Activated CD4-positive, alpha-beta T cell treated with anti-CD3 and anti-CD28 coated beads, Interleukin-2, amount 50 U/mL, for 24 hours (primary cell): ENCODE measurements around the gene DENND4A.

Source experiments
- DNase-seq, 2 donors: peaks; one replicate each; pipeline ENCODE4 v3.0.0-alpha.2; 2020; ENCODE audit warnings: low read depth in 1 of 2, low spot score in 1 of 2

Gene DENND4A

GRCh38 chr15:65688462-65688861, 103.6 kb downstream of the DENND4A start:
- no peak for DNase-seq

DNA sequence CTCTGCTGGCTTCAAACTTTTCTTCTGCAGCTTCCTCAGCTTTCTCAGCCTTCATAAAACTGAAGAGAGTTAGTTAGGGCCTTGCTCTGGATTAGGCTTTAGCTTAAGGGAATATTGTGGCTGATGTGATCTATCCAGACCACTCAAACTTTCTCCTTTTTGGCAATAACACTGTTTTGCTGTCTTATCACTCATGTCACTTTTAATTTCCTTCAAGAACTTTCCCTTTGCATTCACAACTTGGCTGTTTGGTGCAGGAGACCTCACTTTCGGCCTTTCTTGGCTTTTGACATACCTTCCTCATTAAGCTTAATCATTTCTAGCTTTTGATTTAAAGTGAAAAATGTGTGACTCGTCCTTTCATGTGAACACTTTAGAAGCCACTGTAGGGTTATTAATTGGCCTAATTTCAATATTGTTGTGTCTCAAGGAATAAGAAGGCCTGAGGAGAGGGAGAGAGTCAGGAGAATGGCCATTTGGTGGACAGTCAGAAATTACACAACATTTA, 109.6 kb downstream of the DENND4A start:
- no peak for DNase-seq

- no peak for DNase-seq
Observed at GRCh38 chr15:65680544-65680943, 111.5 kb downstream of the DENND4A start.

- DNase-seq, result no peak
Observed at GRCh38 chr15:65676123-65676522, 116.0 kb downstream of the DENND4A start.

GRCh38 chr15:65675551-65675950, 116.5 kb downstream of the DENND4A start:
- DNase-seq, result no peak

DNA sequence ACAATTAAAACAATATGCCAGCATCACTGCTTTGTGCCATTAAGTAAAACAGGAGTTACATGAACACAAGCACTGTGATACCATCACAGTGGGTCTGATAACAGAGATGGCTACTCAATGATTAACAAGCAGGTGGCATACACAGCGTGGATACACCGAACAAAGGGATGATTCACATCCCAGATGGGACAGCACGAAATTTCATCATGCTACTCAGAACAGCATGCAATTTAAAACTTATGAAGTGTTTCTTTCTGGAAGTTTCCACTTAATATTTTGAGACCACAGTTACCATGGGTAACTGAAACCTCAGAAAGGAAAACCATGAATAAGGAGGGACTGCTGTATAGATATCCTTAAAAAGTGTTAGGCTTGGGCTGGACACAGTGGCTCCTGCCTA, 125.8 kb downstream of the DENND4A start:
- no peak for DNase-seq

GRCh38 chr15:65663521-65663920, 128.6 kb downstream of the DENND4A start:
- DNase-seq, result no peak

DNA sequence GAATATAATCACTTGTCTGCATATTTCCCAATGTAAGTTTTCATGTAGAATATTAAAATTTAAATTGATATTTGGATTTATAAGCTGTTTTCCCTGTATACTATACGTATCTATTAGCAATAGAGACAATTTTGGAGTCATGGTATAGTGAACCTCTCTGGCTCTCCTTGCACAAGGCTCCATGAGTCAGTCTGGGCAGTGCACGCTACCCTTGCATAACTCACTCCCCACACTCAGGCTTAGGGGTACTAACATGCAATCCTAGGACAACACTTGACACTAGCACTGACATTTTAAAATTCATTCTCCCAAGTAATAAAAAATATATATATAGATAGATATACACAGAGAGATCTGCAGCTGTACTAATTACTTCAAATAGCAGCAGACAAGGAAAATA, 131.2 kb downstream of the DENND4A start:
- DNase-seq, result no peak

GRCh38 chr15:65659502-65660052, 132.5 kb downstream of the DENND4A start:
- DNase-seq, result no peak

DNA sequence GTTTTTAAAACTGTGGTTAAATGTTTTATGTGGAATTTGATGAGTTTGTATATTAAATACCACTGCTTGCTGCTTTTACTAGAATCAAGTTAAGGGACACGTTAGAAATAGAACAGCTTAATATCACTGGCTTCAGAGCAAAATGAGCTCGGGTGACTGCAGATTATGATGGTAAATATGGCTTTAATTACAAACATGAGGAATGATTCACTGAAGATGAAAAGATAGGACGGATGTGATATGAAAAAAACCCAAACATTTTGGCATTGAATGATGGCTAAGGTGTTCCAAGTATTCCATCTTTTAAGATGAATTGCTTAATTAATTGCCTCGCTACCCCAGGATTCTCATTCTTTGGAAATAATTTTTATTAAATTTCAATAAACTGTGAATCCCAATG, 136.6 kb downstream of the DENND4A start:
- no peak for DNase-seq

DNA sequence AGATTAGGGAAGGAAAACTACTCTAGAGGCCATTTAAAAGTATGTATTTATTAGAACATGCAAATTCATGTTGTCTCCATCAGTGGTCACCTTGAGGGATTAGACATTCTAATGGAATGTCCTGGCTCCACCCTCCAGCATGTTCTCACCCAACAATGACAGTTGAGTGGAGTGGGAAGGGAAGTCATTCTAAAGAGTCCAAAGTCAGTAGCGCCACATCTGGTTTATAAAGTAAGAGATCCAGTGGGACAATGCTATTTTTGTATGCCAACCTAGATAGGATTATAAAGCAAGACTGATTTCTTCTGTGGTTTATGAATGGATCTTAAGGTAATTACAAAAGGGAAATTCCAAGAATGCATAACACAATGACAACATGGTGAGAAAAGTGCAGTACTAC, 137.1 kb downstream of the DENND4A start:
- no peak for DNase-seq

DNA sequence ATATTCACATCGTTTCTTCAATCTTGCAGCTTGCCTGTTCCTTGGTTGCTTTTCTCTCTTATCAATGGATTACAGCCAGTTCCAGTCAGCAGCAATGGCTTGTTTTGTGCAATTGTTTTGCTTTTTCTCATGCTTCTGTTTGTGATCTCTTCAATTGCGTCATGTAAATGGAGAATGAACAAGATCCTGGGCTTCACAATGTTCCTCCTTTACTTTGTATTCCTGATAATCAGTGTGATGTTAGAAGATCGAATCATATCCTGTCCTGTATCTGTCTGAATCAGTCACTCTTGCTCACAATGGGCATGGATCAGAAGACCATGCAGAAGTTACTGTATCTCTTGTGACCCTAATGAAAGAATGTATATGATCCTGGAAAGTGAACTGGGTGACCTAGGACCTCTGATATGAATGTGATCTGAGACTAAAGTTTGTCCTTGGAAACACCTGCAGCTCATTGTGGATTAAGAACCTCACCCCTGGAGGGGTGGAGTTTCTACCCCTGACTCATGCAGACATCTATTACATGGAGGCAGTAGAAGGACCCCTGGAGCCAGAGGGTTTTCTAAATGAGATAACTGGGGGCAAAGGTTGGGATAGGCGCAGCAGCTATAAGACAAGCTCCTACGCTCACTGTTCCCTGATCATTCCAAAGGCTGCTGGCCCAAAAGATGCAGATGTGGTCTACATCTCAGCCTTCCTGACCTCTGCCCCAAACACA, 138.1 kb downstream of the DENND4A start:
- DNase-seq, result no peak

DNA sequence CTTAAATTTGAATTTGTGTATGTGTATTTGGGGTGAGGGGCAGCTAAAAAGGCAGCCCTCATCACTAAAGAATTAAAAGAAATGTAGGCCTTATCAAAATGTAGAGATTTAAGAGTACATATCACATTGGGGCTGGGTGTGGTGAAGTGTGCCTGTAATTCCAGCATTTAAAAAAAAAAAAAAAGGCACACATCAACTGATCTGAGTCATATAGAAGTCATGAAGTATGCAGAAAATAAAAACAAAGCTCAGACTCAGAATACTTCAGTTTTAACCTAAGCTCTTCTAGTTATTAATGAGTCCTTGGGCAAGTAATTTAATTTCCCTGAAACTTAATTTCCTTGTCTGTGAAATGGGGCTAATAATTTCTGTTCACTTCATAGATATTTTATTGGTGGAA, 138.8 kb downstream of the DENND4A start:
- DNase-seq, result no peak

- DNase-seq, result no peak
Observed at GRCh38 chr15:65651831-65652749, 140.0 kb downstream of the DENND4A start.

- DNase-seq, result no peak
Observed at GRCh38 chr15:65651042-65651322, 141.1 kb downstream of the DENND4A start.

- no peak for DNase-seq
Observed at GRCh38 chr15:65650312-65651041, 141.6 kb downstream of the DENND4A start.

DNA sequence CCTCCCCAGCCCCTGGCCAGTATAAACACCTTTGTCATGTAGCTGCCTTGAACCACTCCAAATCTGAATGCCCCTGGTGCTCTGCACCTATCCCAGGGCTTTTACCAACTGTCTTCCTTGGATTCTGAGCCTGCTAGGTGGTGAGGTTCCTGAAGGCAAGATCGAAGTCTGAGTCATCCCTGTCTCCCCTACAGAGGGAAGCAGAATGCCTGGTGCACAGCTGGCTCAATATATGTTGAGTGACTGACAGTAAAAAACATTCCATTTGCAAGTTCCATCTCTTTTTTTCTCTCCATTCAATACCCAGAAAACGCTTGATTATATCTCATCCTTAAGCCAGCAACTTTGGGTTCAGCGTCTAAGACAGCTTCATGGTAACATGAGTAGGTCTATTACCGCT, 145.6 kb downstream of the DENND4A start:
- DNase-seq, result no peak

- DNase-seq, result no peak
Observed at GRCh38 chr15:65645392-65645791, 146.7 kb downstream of the DENND4A start.

DNA sequence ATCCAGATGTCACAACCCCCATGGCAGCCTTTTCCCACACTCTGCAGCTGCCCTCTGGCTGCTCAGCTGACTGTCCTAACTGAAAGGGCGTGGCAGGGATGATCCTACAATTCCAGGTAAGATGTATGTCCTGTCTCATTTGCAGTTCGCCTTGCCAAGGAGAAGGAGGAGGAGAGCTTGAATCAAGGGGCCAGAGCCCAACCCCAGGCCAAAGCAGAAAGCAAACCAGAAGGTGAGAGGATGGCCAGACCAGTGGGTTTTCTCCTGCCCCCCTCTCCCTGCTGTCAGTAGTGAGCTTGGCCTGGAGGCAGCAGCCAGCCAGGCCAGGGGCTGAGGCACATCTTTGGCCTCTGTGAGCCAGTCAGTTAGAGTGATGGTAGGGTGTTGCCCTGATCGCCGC, 147.8 kb downstream of the DENND4A start:
- DNase-seq, result no peak

GRCh38 chr15:65642594-65642993, 149.5 kb downstream of the DENND4A start:
- no peak for DNase-seq

- no peak for DNase-seq
Observed at GRCh38 chr15:65641768-65642475, 150.2 kb downstream of the DENND4A start.
